HepG2 (cell line): ENCODE results near the gene PDE8B. TPM values are rescaled to one million over a fixed set of nuclear protein-coding genes. Genes with fewer than 3 reads are reported as not detected.
A peak's percentile ranks its signal among the peaks of the same experiment; 100 is the strongest.

Experiments
- HNRNPH1 ChIP-seq: fragments of 200-400 bp; formaldehyde crosslinking; optimal IDR thresholded peaks from 2 replicates; pipeline ENCODE3; 2017; ENCODE audit warnings: mild to moderate bottlenecking, low read depth, low read length
- HNRNPLL ChIP-seq: fragments of 200-400 bp; formaldehyde crosslinking; IDR thresholded peaks from 2 replicates; pipeline ENCODE4 v1.6.1; 2017; ENCODE audit warnings: mild to moderate bottlenecking, low read depth, low read length; ENCODE audit not compliant: poor library complexity, severe bottlenecking
- MBD4 ChIP-seq: IDR thresholded peaks from 2 replicates; pipeline ENCODE4 v1.6.1; 2012; ENCODE audit warnings: low read length, inconsistent platforms, borderline replicate concordance
- NR2C2 ChIP-seq: sonication (generic); formaldehyde crosslinking; IDR thresholded peaks from 2 replicates; pipeline ENCODE4 v1.4.0; 2020; ENCODE audit warnings: missing genetic modification reagents, mild to moderate bottlenecking, moderate library complexity, borderline replicate concordance
- PITX1 ChIP-seq: sonication (generic); formaldehyde crosslinking; IDR thresholded peaks from 2 replicates; pipeline ENCODE4 v1.5.1; 2020; ENCODE audit warnings: mild to moderate bottlenecking, missing genetic modification reagents
- RXRB ChIP-seq: IDR thresholded peaks from 2 replicates; pipeline ENCODE4 v1.6.1; 2016; ENCODE audit warnings: borderline replicate concordance, missing genetic modification reagents, missing compliant biosample characterization
- SP5 ChIP-seq: IDR thresholded peaks from 2 replicates; pipeline ENCODE4 v1.6.1; 2016; ENCODE audit warnings: low read depth, borderline replicate concordance
- TBX3 ChIP-seq: fragments of 450-650 bp; IDR thresholded peaks from 2 replicates; pipeline ENCODE4 v1.6.1; 2017; ENCODE audit warnings: antibody characterized with exemption, mild to moderate bottlenecking, inconsistent platforms, borderline replicate concordance
- ZC3H13 ChIP-seq: sonication (generic); formaldehyde crosslinking; IDR thresholded peaks from 2 replicates; pipeline ENCODE4 v1.8.1; 2023; ENCODE audit warnings: mild to moderate bottlenecking, missing genetic modification reagents, moderate library complexity
- ZMAT3 ChIP-seq: sonication (generic); formaldehyde crosslinking; conservative IDR thresholded peaks from 2 replicates; pipeline ENCODE4 v1.7.0; 2021; ENCODE audit warnings: missing genetic modification reagents
- ZNF234 ChIP-seq: sonication (generic); formaldehyde crosslinking; conservative IDR thresholded peaks from 2 replicates; pipeline ENCODE4 v1.5.1; 2020; ENCODE audit warnings: mild to moderate bottlenecking, missing genetic modification reagents
- polyA plus RNA-seq, 8 experiments: library from polyadenylated mRNA; depleted of rRNA in 3 of 8; stranded (reverse) in 7 of 8; unstranded in 1 of 8; fragments of >200 nt; fragmentation: Illumina TruSeq in 4 of 8; extraction: Trizol in 4 of 8; gene quantifications; 2 replicates each; pipeline versions ENCODE4 v1.2.1 to v1.2.3, GENCODE V29; 2011 to 2016; ENCODE audit warnings: low read depth in 4 of 8, missing spikeins in 1 of 8, mixed read lengths in 1 of 8; ENCODE audit not compliant: insufficient read depth in 1 of 8
- total RNA-seq, 5 experiments: library from RNA; depleted of rRNA; stranded (reverse); fragments of >200 nt; fragmentation: Illumina TruSeq; extraction: Trizol; gene quantifications; 2 replicates each; pipeline ENCODE4 v1.2.3, GENCODE V29; 2016; ENCODE audit warnings: low read depth in 1 of 5
- TF ChIP-seq, protein P1 (sequence below): sonication (generic); formaldehyde crosslinking; conservative IDR thresholded peaks from 2 replicates; pipeline ENCODE4 v1.4.0; 2020; ENCODE audit warnings: missing genetic modification reagents
- TF ChIP-seq, protein P2 (sequence below): IDR thresholded peaks from 2 replicates; pipeline ENCODE4 v1.6.1; 2016; ENCODE audit warnings: mild to moderate bottlenecking
- TF ChIP-seq, protein P3 (sequence below): sonication (generic); formaldehyde crosslinking; IDR thresholded peaks from 2 replicates; pipeline ENCODE4 v1.5.1; 2020; ENCODE audit warnings: mild to moderate bottlenecking, missing genetic modification reagents, moderate library complexity
- TF ChIP-seq, protein P4 (sequence below): sonication (generic); formaldehyde crosslinking; conservative IDR thresholded peaks from 2 replicates; pipeline ENCODE4 v1.8.0; 2022; ENCODE audit warnings: missing genetic modification reagents
- TF ChIP-seq, protein P5 (sequence below): sonication (generic); formaldehyde crosslinking; IDR thresholded peaks from 2 replicates; pipeline ENCODE4 v1.5.0; 2020; ENCODE audit warnings: mild to moderate bottlenecking, missing genetic modification reagents, borderline replicate concordance

PDE8B gene
- total and polyA plus RNA-seq, 2 of the 13 experiments (the other 11 are each of a cell fraction or from before 2014, with no cell fraction given), result 0.07 TPM; not detected in 1

DNA sequence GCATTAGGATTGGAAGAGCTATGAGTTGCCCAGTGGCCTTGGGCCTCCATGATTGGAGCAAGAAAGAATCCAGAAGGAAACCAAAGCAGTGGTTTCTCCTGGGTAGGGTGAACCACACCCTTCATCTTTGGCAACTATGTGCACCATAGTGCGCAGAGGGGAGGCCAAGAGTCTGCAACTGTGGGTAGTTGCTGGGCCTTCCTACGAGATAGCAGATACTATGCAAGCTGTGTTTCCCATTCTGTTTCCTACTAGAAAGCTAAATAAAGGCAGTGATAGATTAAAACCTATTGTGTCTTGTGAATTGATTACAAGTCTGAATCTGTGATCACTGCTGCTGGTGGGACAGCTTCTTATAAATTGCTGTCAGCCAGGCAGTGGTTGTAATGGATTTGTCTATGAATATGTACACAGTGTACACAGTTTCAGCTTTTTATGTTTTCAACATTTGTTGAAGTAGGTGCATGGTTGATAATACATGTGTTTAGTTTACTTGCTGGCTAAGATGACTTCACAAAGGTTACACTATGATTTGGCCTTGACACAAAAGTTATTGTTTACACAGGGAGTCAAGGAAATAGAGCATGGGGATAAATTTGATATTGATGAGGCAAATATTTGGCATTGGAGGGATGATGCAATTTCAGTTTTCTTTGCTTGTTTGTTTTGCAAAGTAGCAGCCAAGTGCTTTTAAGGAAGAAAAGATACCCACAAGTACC, 23.7 kb upstream of the PDE8B start (continued):
- TF ChIP-seq NR2C2 (CRISPR knock-in tag) (no peak; the same call in 1 of the 2 replicates), HNRNPH1 (no peak), TBX3 (peak; percentile 82), HNRNPLL (no peak), ZC3H13 (CRISPR knock-in tag) (no peak), ZMAT3 (CRISPR knock-in tag) (no peak), PITX1 (CRISPR knock-in tag) (no peak), SP5 (CRISPR knock-in tag) (no peak), MBD4 (no peak), RXRB (CRISPR knock-in tag) (peak; percentile 76), ZNF234 (CRISPR knock-in tag) (no peak)
- TF ChIP-seq, protein P1, sequence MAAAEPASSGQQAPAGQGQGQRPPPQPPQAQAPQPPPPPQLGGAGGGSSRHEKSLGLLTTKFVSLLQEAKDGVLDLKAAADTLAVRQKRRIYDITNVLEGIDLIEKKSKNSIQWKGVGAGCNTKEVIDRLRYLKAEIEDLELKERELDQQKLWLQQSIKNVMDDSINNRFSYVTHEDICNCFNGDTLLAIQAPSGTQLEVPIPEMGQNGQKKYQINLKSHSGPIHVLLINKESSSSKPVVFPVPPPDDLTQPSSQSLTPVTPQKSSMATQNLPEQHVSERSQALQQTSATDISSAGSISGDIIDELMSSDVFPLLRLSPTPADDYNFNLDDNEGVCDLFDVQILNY (CRISPR knock-in tag), result no peak
- TF ChIP-seq, protein P2, sequence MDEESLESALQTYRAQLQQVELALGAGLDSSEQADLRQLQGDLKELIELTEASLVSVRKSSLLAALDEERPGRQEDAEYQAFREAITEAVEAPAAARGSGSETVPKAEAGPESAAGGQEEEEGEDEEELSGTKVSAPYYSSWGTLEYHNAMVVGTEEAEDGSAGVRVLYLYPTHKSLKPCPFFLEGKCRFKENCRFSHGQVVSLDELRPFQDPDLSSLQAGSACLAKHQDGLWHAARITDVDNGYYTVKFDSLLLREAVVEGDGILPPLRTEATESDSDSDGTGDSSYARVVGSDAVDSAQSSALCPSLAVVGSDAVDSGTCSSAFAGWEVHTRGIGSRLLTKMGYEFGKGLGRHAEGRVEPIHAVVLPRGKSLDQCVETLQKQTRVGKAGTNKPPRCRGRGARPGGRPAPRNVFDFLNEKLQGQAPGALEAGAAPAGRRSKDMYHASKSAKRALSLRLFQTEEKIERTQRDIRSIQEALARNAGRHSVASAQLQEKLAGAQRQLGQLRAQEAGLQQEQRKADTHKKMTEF (CRISPR knock-in tag), result 0 out of 2 replicates have a peak, but pooled peaks have one; percentile 46
- TF ChIP-seq, protein P3, sequence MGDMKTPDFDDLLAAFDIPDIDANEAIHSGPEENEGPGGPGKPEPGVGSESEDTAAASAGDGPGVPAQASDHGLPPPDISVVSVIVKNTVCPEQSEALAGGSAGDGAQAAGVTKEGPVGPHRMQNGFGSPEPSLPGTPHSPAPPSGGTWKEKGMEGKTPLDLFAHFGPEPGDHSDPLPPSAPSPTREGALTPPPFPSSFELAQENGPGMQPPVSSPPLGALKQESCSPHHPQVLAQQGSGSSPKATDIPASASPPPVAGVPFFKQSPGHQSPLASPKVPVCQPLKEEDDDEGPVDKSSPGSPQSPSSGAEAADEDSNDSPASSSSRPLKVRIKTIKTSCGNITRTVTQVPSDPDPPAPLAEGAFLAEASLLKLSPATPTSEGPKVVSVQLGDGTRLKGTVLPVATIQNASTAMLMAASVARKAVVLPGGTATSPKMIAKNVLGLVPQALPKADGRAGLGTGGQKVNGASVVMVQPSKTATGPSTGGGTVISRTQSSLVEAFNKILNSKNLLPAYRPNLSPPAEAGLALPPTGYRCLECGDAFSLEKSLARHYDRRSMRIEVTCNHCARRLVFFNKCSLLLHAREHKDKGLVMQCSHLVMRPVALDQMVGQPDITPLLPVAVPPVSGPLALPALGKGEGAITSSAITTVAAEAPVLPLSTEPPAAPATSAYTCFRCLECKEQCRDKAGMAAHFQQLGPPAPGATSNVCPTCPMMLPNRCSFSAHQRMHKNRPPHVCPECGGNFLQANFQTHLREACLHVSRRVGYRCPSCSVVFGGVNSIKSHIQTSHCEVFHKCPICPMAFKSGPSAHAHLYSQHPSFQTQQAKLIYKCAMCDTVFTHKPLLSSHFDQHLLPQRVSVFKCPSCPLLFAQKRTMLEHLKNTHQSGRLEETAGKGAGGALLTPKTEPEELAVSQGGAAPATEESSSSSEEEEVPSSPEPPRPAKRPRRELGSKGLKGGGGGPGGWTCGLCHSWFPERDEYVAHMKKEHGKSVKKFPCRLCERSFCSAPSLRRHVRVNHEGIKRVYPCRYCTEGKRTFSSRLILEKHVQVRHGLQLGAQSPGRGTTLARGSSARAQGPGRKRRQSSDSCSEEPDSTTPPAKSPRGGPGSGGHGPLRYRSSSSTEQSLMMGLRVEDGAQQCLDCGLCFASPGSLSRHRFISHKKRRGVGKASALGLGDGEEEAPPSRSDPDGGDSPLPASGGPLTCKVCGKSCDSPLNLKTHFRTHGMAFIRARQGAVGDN (CRISPR knock-in tag), result no peak
- TF ChIP-seq, protein P4, sequence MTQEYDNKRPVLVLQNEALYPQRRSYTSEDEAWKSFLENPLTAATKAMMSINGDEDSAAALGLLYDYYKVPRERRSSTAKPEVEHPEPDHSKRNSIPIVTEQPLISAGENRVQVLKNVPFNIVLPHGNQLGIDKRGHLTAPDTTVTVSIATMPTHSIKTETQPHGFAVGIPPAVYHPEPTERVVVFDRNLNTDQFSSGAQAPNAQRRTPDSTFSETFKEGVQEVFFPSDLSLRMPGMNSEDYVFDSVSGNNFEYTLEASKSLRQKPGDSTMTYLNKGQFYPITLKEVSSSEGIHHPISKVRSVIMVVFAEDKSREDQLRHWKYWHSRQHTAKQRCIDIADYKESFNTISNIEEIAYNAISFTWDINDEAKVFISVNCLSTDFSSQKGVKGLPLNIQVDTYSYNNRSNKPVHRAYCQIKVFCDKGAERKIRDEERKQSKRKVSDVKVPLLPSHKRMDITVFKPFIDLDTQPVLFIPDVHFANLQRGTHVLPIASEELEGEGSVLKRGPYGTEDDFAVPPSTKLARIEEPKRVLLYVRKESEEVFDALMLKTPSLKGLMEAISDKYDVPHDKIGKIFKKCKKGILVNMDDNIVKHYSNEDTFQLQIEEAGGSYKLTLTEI (CRISPR knock-in tag), result no peak
- TF ChIP-seq, protein P5, sequence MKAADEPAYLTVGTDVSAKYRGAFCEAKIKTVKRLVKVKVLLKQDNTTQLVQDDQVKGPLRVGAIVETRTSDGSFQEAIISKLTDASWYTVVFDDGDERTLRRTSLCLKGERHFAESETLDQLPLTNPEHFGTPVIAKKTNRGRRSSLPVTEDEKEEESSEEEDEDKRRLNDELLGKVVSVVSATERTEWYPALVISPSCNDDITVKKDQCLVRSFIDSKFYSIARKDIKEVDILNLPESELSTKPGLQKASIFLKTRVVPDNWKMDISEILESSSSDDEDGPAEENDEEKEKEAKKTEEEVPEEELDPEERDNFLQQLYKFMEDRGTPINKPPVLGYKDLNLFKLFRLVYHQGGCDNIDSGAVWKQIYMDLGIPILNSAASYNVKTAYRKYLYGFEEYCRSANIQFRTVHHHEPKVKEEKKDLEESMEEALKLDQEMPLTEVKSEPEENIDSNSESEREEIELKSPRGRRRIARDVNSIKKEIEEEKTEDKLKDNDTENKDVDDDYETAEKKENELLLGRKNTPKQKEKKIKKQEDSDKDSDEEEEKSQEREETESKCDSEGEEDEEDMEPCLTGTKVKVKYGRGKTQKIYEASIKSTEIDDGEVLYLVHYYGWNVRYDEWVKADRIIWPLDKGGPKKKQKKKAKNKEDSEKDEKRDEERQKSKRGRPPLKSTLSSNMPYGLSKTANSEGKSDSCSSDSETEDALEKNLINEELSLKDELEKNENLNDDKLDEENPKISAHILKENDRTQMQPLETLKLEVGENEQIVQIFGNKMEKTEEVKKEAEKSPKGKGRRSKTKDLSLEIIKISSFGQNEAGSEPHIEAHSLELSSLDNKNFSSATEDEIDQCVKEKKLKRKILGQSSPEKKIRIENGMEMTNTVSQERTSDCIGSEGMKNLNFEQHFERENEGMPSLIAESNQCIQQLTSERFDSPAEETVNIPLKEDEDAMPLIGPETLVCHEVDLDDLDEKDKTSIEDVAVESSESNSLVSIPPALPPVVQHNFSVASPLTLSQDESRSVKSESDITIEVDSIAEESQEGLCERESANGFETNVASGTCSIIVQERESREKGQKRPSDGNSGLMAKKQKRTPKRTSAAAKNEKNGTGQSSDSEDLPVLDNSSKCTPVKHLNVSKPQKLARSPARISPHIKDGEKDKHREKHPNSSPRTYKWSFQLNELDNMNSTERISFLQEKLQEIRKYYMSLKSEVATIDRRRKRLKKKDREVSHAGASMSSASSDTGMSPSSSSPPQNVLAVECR, result no peak
